Gastroesophageal sphincter (tissue), 4 donors: ENCODE measurements around the gene GIPC2. TPM values are rescaled to one million over a fixed set of nuclear protein-coding genes. Genes with fewer than 3 reads are reported as not detected.

Experiments used
- ATAC-seq: fragments of 150-250 bp; one replicate; pipeline ENCODE4 v1.9.1; 2016; ENCODE audit warnings: mild to moderate bottlenecking, moderate library complexity
- H3K27ac ChIP-seq, 4 donors: fragments of 200-600 bp; sonication (generic) in 3 of 4; 1 replicate in 3 of 4; 2 replicates in 1 of 4; pipeline ENCODE4 v1.5.1; 2016 to 2019
- H3K27me3 ChIP-seq: fragments of 200-600 bp; sonication (generic); one replicate; pipeline ENCODE4 v1.5.1; 2019
- H3K36me3 ChIP-seq, 2 donors: fragments of 200-600 bp; sonication (generic); one replicate each; pipeline ENCODE4 v1.5.1; 2019; ENCODE audit warnings: control low read depth in 1 of 2
- H3K4me1 ChIP-seq, 3 donors: fragments of 200-600 bp; sonication (generic); 1 replicate in 2 of 3; 2 replicates in 1 of 3; pipeline ENCODE4 v1.5.1; 2016 to 2019; ENCODE audit warnings: control low read depth in 2 of 3
- H3K4me3 ChIP-seq, 2 donors: fragments of 200-600 bp; sonication (generic); one replicate each; pipeline ENCODE4 v1.5.1; 2019; ENCODE audit warnings: mild to moderate bottlenecking in 1 of 2, moderate library complexity in 1 of 2
- H3K9me3 ChIP-seq, 3 donors: fragments of 200-600 bp; sonication (generic); one replicate each; pipeline ENCODE4 v1.5.1; 2017 to 2019; ENCODE audit warnings: control low read depth in 2 of 3
- EP300 ChIP-seq: sonication (generic); formaldehyde crosslinking; IDR thresholded peaks from one replicate; pipeline ENCODE4 v1.6.1; 2017; ENCODE audit warnings: antibody characterized with exemption, mild to moderate bottlenecking
- POLR2A ChIP-seq, 2 donors: fragments of 450-650 bp; IDR thresholded peaks; one replicate each; pipeline ENCODE4 v1.6.1; 2017; ENCODE audit warnings: antibody characterized with exemption in 2 of 2, mild to moderate bottlenecking in 2 of 2, moderate library complexity in 1 of 2
- POLR2AphosphoS5 ChIP-seq: sonication (generic); formaldehyde crosslinking; IDR thresholded peaks from one replicate; pipeline ENCODE4 v1.6.1; 2017; ENCODE audit warnings: antibody characterized with exemption
- WGBS, 2 donors: methylation state at CpG; one replicate each; pipeline ENCODE4 v1.1.5; 2018; ENCODE audit warnings: low coverage in 1 of 2; 5-methylcytosine and 5-hydroxymethylcytosine counted together
- total RNA-seq, 4 donors: library from RNA; depleted of rRNA; stranded (reverse); fragments of >200 nt; gene quantifications; one replicate each; pipeline ENCODE4 v1.1.0, GENCODE V29; 2016
- TF ChIP-seq, protein P1 (sequence below), 4 experiments: fragments of 200-600 bp in 2 of 4; fragments of 450-650 bp in 2 of 4; sonication (generic) in 1 of 4; IDR thresholded peaks; one replicate each; pipeline ENCODE4 v1.5.1; 2017 to 2019; ENCODE audit warnings: antibody characterized with exemption in 4 of 4, mild to moderate bottlenecking in 2 of 4, moderate library complexity in 2 of 4

Gene GIPC2
- total RNA-seq, 4 donors from 2014 or later = 2.2 to 9.0 (median 5.5) TPM

DNA sequence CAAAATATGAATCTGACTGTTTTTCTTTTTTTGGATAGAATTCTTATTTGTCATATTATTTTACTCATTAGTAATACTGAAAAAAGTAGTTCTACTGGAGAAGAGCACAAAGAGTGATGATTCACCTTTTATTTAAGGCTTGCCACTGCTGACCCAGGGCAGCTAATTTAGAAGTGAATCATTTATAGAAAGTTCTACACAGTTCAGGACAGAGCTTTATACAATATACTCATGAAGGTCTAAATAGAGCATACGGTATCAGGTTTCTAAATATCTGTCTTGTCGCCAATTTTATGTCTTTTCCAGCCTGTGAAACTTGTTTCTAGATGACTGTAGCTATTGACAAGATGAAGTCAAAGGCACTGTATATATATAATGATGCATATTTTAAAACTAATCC is 25.0 kb downstream of the GIPC2 start:
- peaks cover 0 to 32% (median 6%) of the 10 kb centered on the region in 3 donors for H3K4me1 ChIP-seq
- peak overlapping the region in 2 of 4 donors; percentile 50 to 74 for H3K27ac ChIP-seq
- 10 to 11% methylated on average over 2 of the region's 2 CpGs for WGBS, 2 donors
- H3K27me3 ChIP-seq = no peaks in the 10 kb centered on the region
- no peaks in the 10 kb centered on the region for H3K9me3 ChIP-seq
- ATAC-seq = no peak
- TF ChIP-seq POLR2AphosphoS5 = peak; percentile 18
- TF ChIP-seq POLR2A (IDR thresholded peaks at IDR 0.05) = no peak
- TF ChIP-seq, protein P1, sequence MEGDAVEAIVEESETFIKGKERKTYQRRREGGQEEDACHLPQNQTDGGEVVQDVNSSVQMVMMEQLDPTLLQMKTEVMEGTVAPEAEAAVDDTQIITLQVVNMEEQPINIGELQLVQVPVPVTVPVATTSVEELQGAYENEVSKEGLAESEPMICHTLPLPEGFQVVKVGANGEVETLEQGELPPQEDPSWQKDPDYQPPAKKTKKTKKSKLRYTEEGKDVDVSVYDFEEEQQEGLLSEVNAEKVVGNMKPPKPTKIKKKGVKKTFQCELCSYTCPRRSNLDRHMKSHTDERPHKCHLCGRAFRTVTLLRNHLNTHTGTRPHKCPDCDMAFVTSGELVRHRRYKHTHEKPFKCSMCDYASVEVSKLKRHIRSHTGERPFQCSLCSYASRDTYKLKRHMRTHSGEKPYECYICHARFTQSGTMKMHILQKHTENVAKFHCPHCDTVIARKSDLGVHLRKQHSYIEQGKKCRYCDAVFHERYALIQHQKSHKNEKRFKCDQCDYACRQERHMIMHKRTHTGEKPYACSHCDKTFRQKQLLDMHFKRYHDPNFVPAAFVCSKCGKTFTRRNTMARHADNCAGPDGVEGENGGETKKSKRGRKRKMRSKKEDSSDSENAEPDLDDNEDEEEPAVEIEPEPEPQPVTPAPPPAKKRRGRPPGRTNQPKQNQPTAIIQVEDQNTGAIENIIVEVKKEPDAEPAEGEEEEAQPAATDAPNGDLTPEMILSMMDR (IDR thresholded peaks at IDR 0.05) = no peak
- no peak for TF ChIP-seq EP300
- no peak overlapping the region for H3K4me3 ChIP-seq
- H3K36me3 ChIP-seq = no peaks in the 10 kb centered on the region

DNA sequence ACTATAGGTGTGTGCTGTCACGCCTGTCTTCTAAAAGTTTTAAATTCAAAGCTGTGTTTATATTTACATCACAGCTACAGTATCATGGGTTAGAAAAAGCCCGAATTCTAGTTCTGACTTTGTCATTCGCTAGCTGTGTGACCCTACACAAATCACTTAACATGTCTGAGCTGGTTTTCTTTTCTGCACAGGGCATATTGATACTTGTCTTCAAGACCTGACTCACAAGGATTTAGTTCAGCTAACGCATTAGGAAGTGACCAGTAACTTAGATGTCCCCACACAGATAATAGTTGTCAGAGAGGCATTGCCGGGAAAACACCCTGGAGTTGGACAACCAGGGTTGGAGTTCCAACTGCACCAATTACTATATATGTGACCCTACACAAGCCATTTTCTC is 25.9 kb downstream of the GIPC2 start:
- no peak for ATAC-seq
- no peaks in the 10 kb centered on the region for H3K27me3 ChIP-seq
- H3K36me3 ChIP-seq = no peaks in the 10 kb centered on the region
- peaks cover 0 to 32% (median 6%) of the 10 kb centered on the region in 3 donors for H3K4me1 ChIP-seq
- WGBS, 2 donors = 64 to 66% methylated on average over 4 to 5 of the region's 5 CpGs
- no peak overlapping the region for H3K27ac ChIP-seq
- TF ChIP-seq, protein P1 (IDR thresholded peaks at IDR 0.05) = no peak
- TF ChIP-seq POLR2AphosphoS5 = no peak
- no peak for TF ChIP-seq POLR2A (IDR thresholded peaks at IDR 0.05)
- TF ChIP-seq EP300 = no peak
- H3K9me3 ChIP-seq = no peaks in the 10 kb centered on the region
- H3K4me3 ChIP-seq = no peak overlapping the region

DNA sequence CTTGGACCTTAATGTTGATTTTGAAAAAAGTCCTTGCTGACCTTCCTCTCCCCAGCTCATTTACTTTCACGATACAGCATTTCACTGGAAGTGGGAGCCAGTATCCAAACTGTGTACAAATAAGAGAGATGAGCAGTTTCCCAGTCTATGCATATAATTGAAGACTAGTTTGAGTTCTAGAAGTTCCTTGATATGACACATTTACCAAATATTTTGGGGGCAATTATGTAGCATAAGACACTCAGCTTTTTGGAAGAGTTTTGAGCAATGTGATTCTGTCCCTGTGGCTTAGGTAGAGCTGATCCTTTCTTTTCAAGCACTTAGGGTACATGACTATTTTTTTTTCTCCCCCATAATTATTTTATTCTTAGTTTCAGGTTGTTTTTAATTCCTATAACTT is 26.4 kb downstream of the GIPC2 start:
- Histone ChIP-seq H3K27me3 (no peaks in the 10 kb centered on the region), H3K9me3 (no peaks in the 10 kb centered on the region), H3K4me3 (no peak overlapping the region), H3K27ac (no peak overlapping the region), H3K4me1 (peaks cover 0 to 32% (median 6%) of the 10 kb centered on the region in 3 donors), H3K36me3 (no peaks in the 10 kb centered on the region)
- WGBS, 2 donors = 44 to 57% methylated on average over 1 of the region's 1 CpG
- ATAC-seq = no peak
- TF ChIP-seq, protein P1 (IDR thresholded peaks at IDR 0.05) = no peak
- TF ChIP-seq EP300 = no peak
- no peak for TF ChIP-seq POLR2AphosphoS5
- no peak for TF ChIP-seq POLR2A (IDR thresholded peaks at IDR 0.05)

DNA sequence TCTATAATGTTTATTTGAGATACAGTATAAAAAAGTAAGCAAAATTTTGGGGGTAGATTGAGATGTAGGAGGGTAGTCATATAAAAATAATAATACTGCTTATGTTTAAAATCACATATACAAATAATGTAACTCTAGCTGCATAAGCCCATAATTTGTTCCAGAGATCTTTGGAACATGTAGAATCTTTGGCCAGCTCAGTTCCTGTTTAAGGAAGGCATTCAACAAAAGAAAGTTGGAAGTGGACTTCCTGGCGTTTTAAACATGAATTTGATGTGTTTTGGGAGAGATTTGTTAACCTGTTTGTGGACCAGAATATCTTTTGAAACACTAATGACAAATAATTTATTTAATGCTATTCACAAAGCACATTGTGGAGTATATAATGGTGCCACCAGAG is 27.7 kb downstream of the GIPC2 start:
- no peak for ATAC-seq
- no peak overlapping the region for H3K4me3 ChIP-seq
- WGBS, 2 donors = 62 to 84% methylated on average over 1 of the region's 1 CpG

DNA sequence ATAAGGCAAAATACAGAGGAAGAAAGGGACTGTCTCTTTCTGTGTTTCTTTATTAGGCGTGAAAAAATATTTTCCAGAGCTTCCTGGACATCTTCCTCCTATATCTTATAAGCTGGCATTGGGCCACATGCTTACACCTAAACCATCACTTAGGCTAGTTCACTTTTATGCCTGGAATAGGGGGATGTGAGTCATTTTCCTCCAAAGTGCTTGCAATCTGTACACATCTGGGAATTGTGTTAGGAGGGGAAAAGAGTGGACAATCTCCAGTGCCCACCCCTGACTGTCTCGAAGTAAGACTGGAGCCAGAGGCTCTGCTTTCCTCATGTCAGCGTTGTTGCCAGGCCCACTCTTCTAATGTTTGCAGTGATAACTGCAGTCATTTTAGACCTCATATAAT is 29.9 kb downstream of the GIPC2 start:
- no peaks in the 10 kb centered on the region for H3K36me3 ChIP-seq
- WGBS, 2 donors = 76 to 85% methylated on average over 3 of the region's 3 CpGs
- no peak overlapping the region for H3K4me3 ChIP-seq
- no peaks in the 10 kb centered on the region for H3K27me3 ChIP-seq
- no peak for ATAC-seq
- H3K9me3 ChIP-seq = peaks cover 0 to 3% (median 0%) of the 10 kb centered on the region in 3 donors
- TF ChIP-seq, protein P1 (IDR thresholded peaks at IDR 0.05) = no peak
- no peak for TF ChIP-seq EP300
- TF ChIP-seq POLR2A (IDR thresholded peaks at IDR 0.05) = no peak
- no peak for TF ChIP-seq POLR2AphosphoS5
- peak overlapping the region in 2 of 4 donors; percentile 7 to 32 for H3K27ac ChIP-seq
- peaks cover 0 to 27% (median 0%) of the 10 kb centered on the region in 3 donors for H3K4me1 ChIP-seq

More for the DNA sequence above, 27.7 kb downstream of the GIPC2 start:
- H3K36me3 ChIP-seq = no peaks in the 10 kb centered on the region
- H3K27ac ChIP-seq = no peak overlapping the region
- peaks cover 0 to 3% (median 0%) of the 10 kb centered on the region in 3 donors for H3K9me3 ChIP-seq
- no peak for TF ChIP-seq EP300
- TF ChIP-seq, protein P1 (IDR thresholded peaks at IDR 0.05) = no peak
- TF ChIP-seq POLR2AphosphoS5 = no peak
- no peak for TF ChIP-seq POLR2A (IDR thresholded peaks at IDR 0.05)
- H3K27me3 ChIP-seq = no peaks in the 10 kb centered on the region
- H3K4me1 ChIP-seq = peaks cover 0 to 35% (median 6%) of the 10 kb centered on the region in 3 donors
